ENCODE measurements around the gene TRNT1.

DNA sequence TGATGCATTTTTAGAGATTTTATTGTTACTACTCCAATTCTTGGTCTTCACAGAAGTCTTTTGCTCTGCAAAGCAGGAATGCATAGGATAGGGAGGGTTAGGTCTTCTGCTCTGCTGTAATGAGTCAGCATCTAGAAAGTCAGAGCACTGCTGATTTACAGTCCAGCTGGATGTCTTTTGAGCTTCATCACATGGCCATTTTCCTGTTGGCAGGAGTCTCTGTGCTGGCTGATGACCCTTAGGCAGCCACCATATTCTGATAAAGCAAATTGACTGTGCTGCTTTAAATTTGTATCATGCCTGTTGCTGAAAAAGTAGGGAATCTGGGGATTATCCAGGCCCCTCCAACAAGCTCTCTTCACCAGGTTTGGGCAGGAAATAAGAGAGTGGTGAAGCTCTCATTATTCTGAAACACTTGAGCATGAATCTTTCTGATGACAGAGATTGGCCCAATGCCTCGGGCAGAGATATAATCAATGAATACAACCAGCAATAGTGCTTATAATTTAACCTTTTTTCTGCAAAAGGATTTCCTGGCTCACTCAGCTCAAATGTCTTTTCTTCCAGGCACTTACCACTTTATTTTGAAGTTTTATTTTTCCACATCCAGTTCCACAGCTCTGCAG lies 62.5 kb downstream of the TRNT1 start:
- TF ChIP-seq, protein P1, sequence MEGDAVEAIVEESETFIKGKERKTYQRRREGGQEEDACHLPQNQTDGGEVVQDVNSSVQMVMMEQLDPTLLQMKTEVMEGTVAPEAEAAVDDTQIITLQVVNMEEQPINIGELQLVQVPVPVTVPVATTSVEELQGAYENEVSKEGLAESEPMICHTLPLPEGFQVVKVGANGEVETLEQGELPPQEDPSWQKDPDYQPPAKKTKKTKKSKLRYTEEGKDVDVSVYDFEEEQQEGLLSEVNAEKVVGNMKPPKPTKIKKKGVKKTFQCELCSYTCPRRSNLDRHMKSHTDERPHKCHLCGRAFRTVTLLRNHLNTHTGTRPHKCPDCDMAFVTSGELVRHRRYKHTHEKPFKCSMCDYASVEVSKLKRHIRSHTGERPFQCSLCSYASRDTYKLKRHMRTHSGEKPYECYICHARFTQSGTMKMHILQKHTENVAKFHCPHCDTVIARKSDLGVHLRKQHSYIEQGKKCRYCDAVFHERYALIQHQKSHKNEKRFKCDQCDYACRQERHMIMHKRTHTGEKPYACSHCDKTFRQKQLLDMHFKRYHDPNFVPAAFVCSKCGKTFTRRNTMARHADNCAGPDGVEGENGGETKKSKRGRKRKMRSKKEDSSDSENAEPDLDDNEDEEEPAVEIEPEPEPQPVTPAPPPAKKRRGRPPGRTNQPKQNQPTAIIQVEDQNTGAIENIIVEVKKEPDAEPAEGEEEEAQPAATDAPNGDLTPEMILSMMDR (IDR thresholded peaks at IDR 0.05): no peak
- no peak for TF ChIP-seq POLR2A (IDR thresholded peaks at IDR 0.05)

All from testis (tissue), 2 donors.